ENCODE results near the gene EVA1A. TPM values are rescaled to one million over a fixed set of nuclear protein-coding genes. Genes with fewer than 3 reads are reported as not detected.

Gene EVA1A
- total RNA-seq, 1 donor from 2014 or later: not detected

- H3K4me1 Mint-ChIP-seq (ENCODE audit: low read depth, unreplicated experiment): no peaks in the 10 kb centered on the region
- H3K4me3 Mint-ChIP-seq (ENCODE audit: unreplicated experiment): no peak overlapping the region
- no peak for DNase-seq
- no peak overlapping the region for H3K27ac Mint-ChIP-seq (ENCODE audit: unreplicated experiment)
- TF ChIP-seq CTCF (IDR thresholded peaks at IDR 0.05; ENCODE audit: partially characterized antibody, unreplicated experiment): no peak
- H3K27me3 Mint-ChIP-seq (ENCODE audit: unreplicated experiment): no peaks in the 10 kb centered on the region
- H3K36me3 Mint-ChIP-seq (ENCODE audit: unreplicated experiment): no peaks in the 10 kb centered on the region
- H3K9me3 Mint-ChIP-seq (ENCODE audit: unreplicated experiment): peaks cover 2% of the 10 kb centered on the region
Measured at GRCh38 chr2:75462206-75462605, 98.5 kb downstream of the EVA1A start.

GRCh38 chr2:75460630-75461029 is 100.1 kb downstream of the EVA1A start:
- DNase-seq: no peak
- no peaks in the 10 kb centered on the region for H3K4me1 Mint-ChIP-seq (ENCODE audit: low read depth, unreplicated experiment)
- no peaks in the 10 kb centered on the region for H3K27me3 Mint-ChIP-seq (ENCODE audit: unreplicated experiment)
- peaks cover 2% of the 10 kb centered on the region for H3K9me3 Mint-ChIP-seq (ENCODE audit: unreplicated experiment)
- no peak for TF ChIP-seq CTCF (IDR thresholded peaks at IDR 0.05; ENCODE audit: partially characterized antibody, unreplicated experiment)
- no peaks in the 10 kb centered on the region for H3K36me3 Mint-ChIP-seq (ENCODE audit: unreplicated experiment)
- no peak overlapping the region for H3K27ac Mint-ChIP-seq (ENCODE audit: unreplicated experiment)
- H3K4me3 Mint-ChIP-seq (ENCODE audit: unreplicated experiment): no peak overlapping the region

GRCh38 chr2:75459565-75460310 is 101.0 kb downstream of the EVA1A start:
- TF ChIP-seq CTCF (IDR thresholded peaks at IDR 0.05; ENCODE audit: partially characterized antibody, unreplicated experiment): no peak

GRCh38 chr2:75458201-75458600 is 102.5 kb downstream of the EVA1A start:
- TF ChIP-seq CTCF (IDR thresholded peaks at IDR 0.05; ENCODE audit: partially characterized antibody, unreplicated experiment): no peak
- Mint-ChIP-seq H3K36me3 (ENCODE audit: unreplicated experiment) (no peaks in the 10 kb centered on the region), H3K27ac (ENCODE audit: unreplicated experiment) (no peak overlapping the region), H3K4me1 (ENCODE audit: low read depth, unreplicated experiment) (no peaks in the 10 kb centered on the region), H3K9me3 (ENCODE audit: unreplicated experiment) (peaks cover 2% of the 10 kb centered on the region), H3K27me3 (ENCODE audit: unreplicated experiment) (no peaks in the 10 kb centered on the region), H3K4me3 (ENCODE audit: unreplicated experiment) (no peak overlapping the region)
- DNase-seq: no peak

More at GRCh38 chr2:75459565-75460310, 101.0 kb downstream of the EVA1A start:
- H3K4me3 Mint-ChIP-seq (ENCODE audit: unreplicated experiment): no peak overlapping the region
- no peaks in the 10 kb centered on the region for H3K36me3 Mint-ChIP-seq (ENCODE audit: unreplicated experiment)
- H3K4me1 Mint-ChIP-seq (ENCODE audit: low read depth, unreplicated experiment): no peaks in the 10 kb centered on the region
- DNase-seq: no peak
- H3K27ac Mint-ChIP-seq (ENCODE audit: unreplicated experiment): no peak overlapping the region
- no peaks in the 10 kb centered on the region for H3K27me3 Mint-ChIP-seq (ENCODE audit: unreplicated experiment)
- peaks cover 2% of the 10 kb centered on the region for H3K9me3 Mint-ChIP-seq (ENCODE audit: unreplicated experiment)

- DNase-seq: no peak
- Mint-ChIP-seq H3K4me1 (ENCODE audit: low read depth, unreplicated experiment) (no peaks in the 10 kb centered on the region), H3K4me3 (ENCODE audit: unreplicated experiment) (no peak overlapping the region), H3K9me3 (ENCODE audit: unreplicated experiment) (peaks cover 2% of the 10 kb centered on the region), H3K36me3 (ENCODE audit: unreplicated experiment) (no peaks in the 10 kb centered on the region), H3K27ac (ENCODE audit: unreplicated experiment) (no peak overlapping the region), H3K27me3 (ENCODE audit: unreplicated experiment) (no peaks in the 10 kb centered on the region)
- TF ChIP-seq CTCF (IDR thresholded peaks at IDR 0.05; ENCODE audit: partially characterized antibody, unreplicated experiment): no peak
Measured at GRCh38 chr2:75456825-75457224, 103.9 kb downstream of the EVA1A start.
